Transverse colon (tissue), 4 donors: Measurements from ENCODE around the gene FOXL3. TPM values are rescaled to one million over a fixed set of nuclear protein-coding genes. Genes with fewer than 3 reads are reported as not detected.
"Not testable (repeated sequence)": the region's sequence is repeated elsewhere in the genome, so short reads cannot be mapped to it uniquely, and the experiment has no call there.

Experiments
- DNase-seq: peaks from one replicate; pipeline ENCODE4 v3.0.0-alpha.2; 2019
- H3K27ac ChIP-seq, 4 donors: fragments of 200-600 bp; sonication (generic); 2 replicates each; pipeline ENCODE4 v1.5.1; 2016 to 2018; ENCODE audit warnings: inconsistent platforms in 4 of 4
- H3K27me3 ChIP-seq: fragments of 200-600 bp; sonication (generic); 2 replicates; pipeline ENCODE4 v1.5.1; 2017; ENCODE audit warnings: inconsistent platforms
- H3K36me3 ChIP-seq, 4 donors: fragments of 200-600 bp; sonication (generic); 2 replicates each; pipeline ENCODE4 v1.5.1; 2017 to 2019; ENCODE audit warnings: inconsistent platforms in 4 of 4
- H3K4me1 ChIP-seq, 4 donors: fragments of 200-600 bp; sonication (generic); 2 replicates each; pipeline ENCODE4 v1.5.1; 2017 to 2020; ENCODE audit warnings: inconsistent platforms in 4 of 4
- H3K4me3 ChIP-seq, 4 donors: fragments of 200-600 bp; sonication (generic); 1 replicate in 1 of 4; 2 replicates in 3 of 4; pipeline versions ENCODE4 v1.5.1 to v1.6.1; 2017 to 2019; ENCODE audit warnings: inconsistent platforms in 4 of 4
- H3K9me3 ChIP-seq, 2 donors: fragments of 200-600 bp; sonication (generic); 2 replicates each; pipeline ENCODE4 v1.5.1; 2017 to 2019; ENCODE audit warnings: inconsistent platforms in 2 of 2
- CTCF ChIP-seq, 5 experiments: fragments of 200-600 bp in 3 of 5; fragments of 450-650 bp in 2 of 5; sonication (generic) in 3 of 5; IDR thresholded peaks; 1 replicate in 2 of 5; 2 replicates in 3 of 5; pipeline ENCODE4 v1.5.1; 2016 to 2017; ENCODE audit warnings: antibody characterized with exemption in 5 of 5, inconsistent platforms in 3 of 5, mild to moderate bottlenecking in 2 of 5, moderate library complexity in 1 of 5
- EP300 ChIP-seq: sonication (generic); formaldehyde crosslinking; IDR thresholded peaks from one replicate; pipeline ENCODE4 v1.6.1; 2017; ENCODE audit warnings: antibody characterized with exemption, low read depth
- POLR2A ChIP-seq: fragments of 450-650 bp; IDR thresholded peaks from one replicate; pipeline ENCODE4 v1.6.1; 2016; ENCODE audit warnings: antibody characterized with exemption, mild to moderate bottlenecking, moderate library complexity
- POLR2AphosphoS5 ChIP-seq, 3 donors: sonication (generic); formaldehyde crosslinking; IDR thresholded peaks; one replicate each; pipeline ENCODE4 v1.6.1; 2016; ENCODE audit warnings: antibody characterized with exemption in 3 of 3
- WGBS, 2 donors: methylation state at CpG; one replicate each; pipeline ENCODE4 v1.1.5; 2018; ENCODE audit warnings: low coverage in 1 of 2; 5-methylcytosine and 5-hydroxymethylcytosine counted together
- in situ Hi-C, 4 donors: fragments of 200-750 bp; cut with MboI; loops; one replicate each; pipeline versions ENCODE4 v1.15.0 to v1.15.1; 2017; ENCODE audit warnings: low sequenced_read_pairs in 3 of 4, low pct_ligation_motif_present in 1 of 4, low pct_unique_long_range_greater_than_20kb in 1 of 4
- intact Hi-C: fragments of 100-400 bp; cut with DNase I; formaldehyde crosslinking; loops from one replicate; pipeline ENCODE4 v1.15.1; 2023; ENCODE audit warnings: low total_unique reads
- total RNA-seq, 4 donors: library from RNA; depleted of rRNA; stranded (reverse); fragments of >200 nt; gene quantifications; one replicate each; pipeline ENCODE4 v1.1.0, GENCODE V29; 2016

The FOXL3 gene
- total RNA-seq, result not detected

GRCh38 chr7:289756-290553, at the start of gene FOXL3:
Gene FOXL3, plus strand, starts transcription at chr7:290170. Its CDS starts 0 bp downstream, at chr7:290170.
- peaks cover 67% of the 10 kb centered on the region for H3K27me3 ChIP-seq
- DNase-seq, result no peak

GRCh38 chr7:240887-241421, 49.0 kb upstream of the FOXL3 start:
- H3K4me3 ChIP-seq, result no peak overlapping the region
- no peaks in the 10 kb centered on the region for H3K27me3 ChIP-seq
- DNase-seq, result no peak
- no peaks in the 10 kb centered on the region for H3K36me3 ChIP-seq
- TF ChIP-seq POLR2A (no peak), POLR2AphosphoS5 (IDR thresholded peaks at IDR 0.05) (no peak), CTCF (IDR thresholded peaks at IDR 0.05) (no peak), EP300 (no peak)
- in situ Hi-C loops (no loop called here), intact Hi-C loops (no loop called here)
- H3K27ac ChIP-seq, result no peak overlapping the region
- no peaks in the 10 kb centered on the region for H3K9me3 ChIP-seq
- 65% methylated on average over 16 of the region's 16 CpGs; no CpG with 5 or more reads in 1 of the 2 donors for WGBS, 2 donors
- peaks cover 2 to 15% (median 5%) of the 10 kb centered on the region in 4 donors for H3K4me1 ChIP-seq

More at GRCh38 chr7:289756-290553, at the start of gene FOXL3:
- intact Hi-C loops, result no loop called here
- in situ Hi-C loops, result no loop called here
- 24% methylated on average over 23 of the region's 79 CpGs; no CpG with 5 or more reads in 1 of the 2 donors for WGBS, 2 donors
- H3K4me3 ChIP-seq, result peak within 1 kb of the TSS in 2 of 4 donors; percentile 12 to 14
- peaks cover 8 to 41% (median 23%) of the 10 kb centered on the region in 4 donors for H3K4me1 ChIP-seq
- no peak within 1 kb of the TSS for H3K27ac ChIP-seq
- no peaks in the 10 kb centered on the region for H3K36me3 ChIP-seq
- no peak for TF ChIP-seq POLR2A
- TF ChIP-seq CTCF (IDR thresholded peaks at IDR 0.05), result no peak
- no peak for TF ChIP-seq POLR2AphosphoS5 (IDR thresholded peaks at IDR 0.05)
- no peak for TF ChIP-seq EP300
- H3K9me3 ChIP-seq, result no peaks in the 10 kb centered on the region

GRCh38 chr7:241513-241912, 48.5 kb upstream of the FOXL3 start:
- H3K9me3 ChIP-seq, result no peaks in the 10 kb centered on the region
- in situ Hi-C loops (no loop called here), intact Hi-C loops (no loop called here)
- H3K4me1 ChIP-seq, result peaks cover 0 to 10% (median under 1%) of the 10 kb centered on the region in 4 donors
- no peak overlapping the region for H3K4me3 ChIP-seq
- TF ChIP-seq EP300 (no peak), POLR2AphosphoS5 (IDR thresholded peaks at IDR 0.05) (no peak), CTCF (IDR thresholded peaks at IDR 0.05) (no peak), POLR2A (no peak)
- H3K36me3 ChIP-seq, result no peaks in the 10 kb centered on the region
- 94% methylated on average over 13 of the region's 13 CpGs; no CpG with 5 or more reads in 1 of the 2 donors for WGBS, 2 donors
- no peak for DNase-seq
- H3K27ac ChIP-seq, result no peak overlapping the region
- no peaks in the 10 kb centered on the region for H3K27me3 ChIP-seq

- H3K36me3 ChIP-seq, in situ Hi-C loops, intact Hi-C loops, H3K27me3 ChIP-seq, H3K4me3 ChIP-seq, DNase-seq, H3K9me3 ChIP-seq, H3K27ac ChIP-seq, H3K4me1 ChIP-seq: not testable (repeated sequence)
- 94% methylated on average over 7 of the region's 21 CpGs; no CpG with 5 or more reads in 1 of the 2 donors for WGBS, 2 donors
Observed at GRCh38 chr7:242826-243579, 47.0 kb upstream of the FOXL3 start.

GRCh38 chr7:243580-243978, 46.4 kb upstream of the FOXL3 start:
- H3K4me3 ChIP-seq, H3K27me3 ChIP-seq, H3K4me1 ChIP-seq, H3K27ac ChIP-seq, DNase-seq, intact Hi-C loops, H3K9me3 ChIP-seq, H3K36me3 ChIP-seq, in situ Hi-C loops: not testable (repeated sequence)
- 96 to 100% methylated on average over 1 to 4 of the region's 10 CpGs for WGBS, 2 donors
